A673 (cell line): ENCODE results near the gene SAPCD1.

Experiments used
- EZH2 ChIP-seq: fragments of 200-600 bp; sonication (generic); IDR thresholded peaks from 2 replicates; pipeline ENCODE4 v1.6.1; 2017; ENCODE audit warnings: borderline replicate concordance, low read depth, mild to moderate bottlenecking, mixed read lengths, antibody characterized with exemption, low read length; ENCODE audit not compliant: poor library complexity, severe bottlenecking
- TF ChIP-seq, protein P1 (sequence below): fragments of 300-800, 200-600 bp; sonication (generic); conservative IDR thresholded peaks from 2 replicates; pipeline ENCODE4 v1.5.1; 2017; ENCODE audit warnings: low read depth, mild to moderate bottlenecking, antibody characterized with exemption, low read length, moderate library complexity, mixed read lengths

GRCh38 chr6:31768363-31769257, 6.2 kb downstream of the SAPCD1 start:
- TF ChIP-seq EZH2, result no peak
- TF ChIP-seq, protein P1, sequence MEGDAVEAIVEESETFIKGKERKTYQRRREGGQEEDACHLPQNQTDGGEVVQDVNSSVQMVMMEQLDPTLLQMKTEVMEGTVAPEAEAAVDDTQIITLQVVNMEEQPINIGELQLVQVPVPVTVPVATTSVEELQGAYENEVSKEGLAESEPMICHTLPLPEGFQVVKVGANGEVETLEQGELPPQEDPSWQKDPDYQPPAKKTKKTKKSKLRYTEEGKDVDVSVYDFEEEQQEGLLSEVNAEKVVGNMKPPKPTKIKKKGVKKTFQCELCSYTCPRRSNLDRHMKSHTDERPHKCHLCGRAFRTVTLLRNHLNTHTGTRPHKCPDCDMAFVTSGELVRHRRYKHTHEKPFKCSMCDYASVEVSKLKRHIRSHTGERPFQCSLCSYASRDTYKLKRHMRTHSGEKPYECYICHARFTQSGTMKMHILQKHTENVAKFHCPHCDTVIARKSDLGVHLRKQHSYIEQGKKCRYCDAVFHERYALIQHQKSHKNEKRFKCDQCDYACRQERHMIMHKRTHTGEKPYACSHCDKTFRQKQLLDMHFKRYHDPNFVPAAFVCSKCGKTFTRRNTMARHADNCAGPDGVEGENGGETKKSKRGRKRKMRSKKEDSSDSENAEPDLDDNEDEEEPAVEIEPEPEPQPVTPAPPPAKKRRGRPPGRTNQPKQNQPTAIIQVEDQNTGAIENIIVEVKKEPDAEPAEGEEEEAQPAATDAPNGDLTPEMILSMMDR, result no peak
